Measurements from ENCODE around the gene NADSYN1. TPM values are rescaled to one million over a fixed set of nuclear protein-coding genes. Genes with fewer than 3 reads are reported as not detected.

NADSYN1 gene
- total and polyA plus RNA-seq, 2 experiments from 2014 or later = 42.0 to 50.4 TPM

DNA sequence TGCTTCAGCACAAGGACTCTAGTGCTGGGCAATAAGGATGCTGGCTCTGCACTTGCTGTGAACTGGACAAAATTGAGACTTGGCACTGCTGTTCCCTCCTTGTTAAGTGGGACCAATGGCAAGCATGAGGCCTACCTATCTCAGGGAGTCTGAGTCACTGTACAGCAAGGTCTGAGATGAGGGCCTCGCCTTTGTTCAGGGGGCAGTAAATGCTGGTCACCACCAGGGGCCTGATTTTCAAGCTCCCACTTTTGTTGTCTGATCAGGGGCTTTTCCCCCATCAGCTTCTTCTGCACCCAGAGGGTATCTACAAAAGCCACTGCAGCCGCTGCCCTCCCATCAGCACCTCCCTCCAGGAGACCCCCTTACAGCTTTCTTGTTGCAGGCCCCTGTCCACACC lies 27.6 kb upstream of the NADSYN1 start:
- H3K27ac ChIP-seq = no peak overlapping the region
- H2AFZ ChIP-seq = no peak overlapping the region
- no peak for DNase-seq
- H3K9ac ChIP-seq = no peak overlapping the region
- in situ Hi-C loops (cut with MboI) = no loop called here
- no peak overlapping the region for H3K4me2 ChIP-seq (ENCODE audit: unreplicated experiment)
- no peaks in the 10 kb centered on the region for H3K79me2 ChIP-seq (ENCODE audit: insufficient read depth)
- H3K4me1 ChIP-seq (ENCODE audit: insufficient read depth) = no peaks in the 10 kb centered on the region
- no peaks in the 10 kb centered on the region for H3K9me2 ChIP-seq (ENCODE audit: insufficient read depth)
- H3K36me3 ChIP-seq (ENCODE audit: low read depth) = no peaks in the 10 kb centered on the region
- 68 to 77% methylated on average over 2 of the region's 2 CpGs for WGBS, 2 experiments (ENCODE audit: low coverage in 1 of 2, low lambda C conversion rate in 2 of 2, missing lambda C conversion rate in 2 of 2)
- no peaks in the 10 kb centered on the region for H4K20me1 ChIP-seq (ENCODE audit: insufficient read depth)
- H3K4me3 ChIP-seq = no peak overlapping the region
- H3K27me3 ChIP-seq (replicated peaks; ENCODE audit: insufficient read depth) = peaks cover 15% of the 10 kb centered on the region; the same call in 1 of the 2 replicates
- H3F3A ChIP-seq (ENCODE audit: insufficient read depth) = no peaks in the 10 kb centered on the region
- no peaks in the 10 kb centered on the region for H3K9me3 ChIP-seq (ENCODE audit: low read depth)
- TF ChIP-seq EZH2 (IDR thresholded peaks at IDR 0.05; ENCODE audit: insufficient read depth, poor library complexity, severe bottlenecking) (no peak), EZH2phosphoT487 (IDR thresholded peaks at IDR 0.05; ENCODE audit: insufficient read depth, low read depth) (no peak)

DNA sequence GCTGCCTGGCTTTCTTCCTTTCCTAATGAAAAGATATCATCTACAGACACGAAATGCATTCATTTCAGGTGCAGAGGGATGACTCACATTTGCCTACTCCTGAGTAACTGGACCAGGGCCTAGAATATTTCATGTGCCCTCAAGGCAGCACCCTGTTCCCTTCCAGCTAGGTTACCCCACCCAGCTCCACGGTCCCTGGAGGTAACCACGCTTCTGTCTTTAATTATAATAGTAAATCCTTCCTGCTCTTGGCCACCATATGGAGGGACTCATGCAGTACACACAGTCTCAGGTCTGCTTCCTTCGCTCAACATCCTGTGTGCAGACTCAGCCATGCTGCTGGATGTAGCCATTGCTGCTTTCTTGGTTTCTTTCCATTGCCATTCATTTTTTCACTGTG lies 27.1 kb upstream of the NADSYN1 start:
- H3K9me3 ChIP-seq (ENCODE audit: low read depth) = no peaks in the 10 kb centered on the region
- H3K4me1 ChIP-seq (ENCODE audit: insufficient read depth) = no peaks in the 10 kb centered on the region
- in situ Hi-C loops (cut with MboI) = no loop called here
- H3F3A ChIP-seq (ENCODE audit: insufficient read depth) = no peaks in the 10 kb centered on the region
- H3K4me2 ChIP-seq (ENCODE audit: unreplicated experiment) = no peak overlapping the region
- DNase-seq = peak; percentile 14
- H3K27ac ChIP-seq = no peak overlapping the region
- no peak overlapping the region for H3K9ac ChIP-seq
- H3K79me2 ChIP-seq (ENCODE audit: insufficient read depth) = no peaks in the 10 kb centered on the region
- H3K36me3 ChIP-seq (ENCODE audit: low read depth) = no peaks in the 10 kb centered on the region
- WGBS, 2 experiments (ENCODE audit: low coverage in 1 of 2, low lambda C conversion rate in 2 of 2, missing lambda C conversion rate in 2 of 2) = 27 to 40% methylated on average over 4 of the region's 4 CpGs
- H2AFZ ChIP-seq = no peak overlapping the region
- peaks cover 13% of the 10 kb centered on the region; the same call in 1 of the 2 replicates for H3K27me3 ChIP-seq (replicated peaks; ENCODE audit: insufficient read depth)
- H3K4me3 ChIP-seq = no peak overlapping the region
- TF ChIP-seq EZH2phosphoT487 (IDR thresholded peaks at IDR 0.05; ENCODE audit: insufficient read depth, low read depth) = no peak
- TF ChIP-seq EZH2 (IDR thresholded peaks at IDR 0.05; ENCODE audit: insufficient read depth, poor library complexity, severe bottlenecking) = no peak
- no peaks in the 10 kb centered on the region for H4K20me1 ChIP-seq (ENCODE audit: insufficient read depth)
- no peaks in the 10 kb centered on the region for H3K9me2 ChIP-seq (ENCODE audit: insufficient read depth)

DNA sequence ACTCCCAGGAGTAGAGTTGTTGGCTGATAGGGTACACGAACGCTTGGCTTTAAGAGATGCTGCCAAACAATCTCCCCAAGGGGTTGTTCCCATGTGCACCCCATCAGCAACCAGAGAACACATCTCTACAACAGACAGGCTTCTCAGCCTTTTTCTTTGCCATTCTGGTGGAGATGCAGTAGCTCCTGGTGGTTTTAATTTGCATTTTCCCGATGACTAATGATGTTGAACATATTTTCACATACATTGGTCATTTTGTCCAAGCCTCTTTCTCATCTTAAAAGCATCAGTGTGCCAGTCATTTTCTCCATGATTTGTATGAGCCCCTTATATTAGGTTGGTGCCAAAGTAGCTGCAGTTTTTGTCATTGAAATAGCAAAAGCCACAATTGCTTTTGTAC lies 26.6 kb upstream of the NADSYN1 start:
- Histone ChIP-seq H4K20me1 (ENCODE audit: insufficient read depth) (no peaks in the 10 kb centered on the region), H3K4me2 (ENCODE audit: unreplicated experiment) (no peak overlapping the region), H3K27ac (no peak overlapping the region), H3K4me3 (no peak overlapping the region), H3K4me1 (ENCODE audit: insufficient read depth) (no peaks in the 10 kb centered on the region), H3F3A (ENCODE audit: insufficient read depth) (no peaks in the 10 kb centered on the region), H3K36me3 (ENCODE audit: low read depth) (no peaks in the 10 kb centered on the region), H3K9me3 (ENCODE audit: low read depth) (no peaks in the 10 kb centered on the region), H2AFZ (no peak overlapping the region), H3K9me2 (ENCODE audit: insufficient read depth) (no peaks in the 10 kb centered on the region), H3K79me2 (ENCODE audit: insufficient read depth) (no peaks in the 10 kb centered on the region), H3K9ac (no peak overlapping the region), H3K27me3 (replicated peaks; ENCODE audit: insufficient read depth) (peaks cover 12% of the 10 kb centered on the region; the same call in 1 of the 2 replicates)
- in situ Hi-C loops (cut with MboI) = no loop called here
- TF ChIP-seq EZH2 (IDR thresholded peaks at IDR 0.05; ENCODE audit: insufficient read depth, poor library complexity, severe bottlenecking) (no peak), EZH2phosphoT487 (IDR thresholded peaks at IDR 0.05; ENCODE audit: insufficient read depth, low read depth) (no peak)
- peak; percentile 48 for DNase-seq
- 10 to 13% methylated on average over 3 of the region's 3 CpGs for WGBS, 2 experiments (ENCODE audit: low coverage in 1 of 2, low lambda C conversion rate in 2 of 2, missing lambda C conversion rate in 2 of 2)

DNA sequence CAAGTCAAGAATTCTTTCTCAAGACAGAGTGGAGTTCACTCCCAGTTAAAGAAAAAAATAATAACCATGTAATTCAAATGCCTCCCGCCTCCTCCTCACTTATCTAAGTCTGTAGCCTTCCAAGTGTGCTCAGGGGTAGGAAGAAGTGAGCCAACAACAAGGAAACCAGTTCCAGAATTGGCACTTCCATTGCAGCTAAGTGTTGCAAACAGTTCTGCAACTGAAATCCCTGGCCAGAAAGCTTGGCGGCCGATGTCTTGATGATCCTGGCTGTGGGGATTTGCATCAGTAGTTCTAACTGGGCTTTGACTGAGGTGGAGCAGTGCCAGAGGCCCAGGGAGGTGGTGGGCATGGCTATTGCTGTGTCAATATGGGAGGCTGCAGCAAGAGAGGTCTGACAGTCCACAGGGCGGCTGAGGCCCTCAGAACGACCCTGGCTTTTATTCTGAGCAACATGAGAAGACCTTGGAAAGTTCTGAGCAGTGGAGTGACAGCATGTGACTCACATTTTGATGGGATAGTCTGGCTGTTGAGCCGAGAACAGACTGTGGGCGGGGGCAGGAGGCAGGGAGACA lies 24.1 kb upstream of the NADSYN1 start:
- H3K27ac ChIP-seq = no peak overlapping the region
- H3K9me3 ChIP-seq (ENCODE audit: low read depth) = no peaks in the 10 kb centered on the region
- no peak overlapping the region for H3K4me3 ChIP-seq
- H2AFZ ChIP-seq = no peak overlapping the region
- 6 to 9% methylated on average over 7 of the region's 7 CpGs for WGBS, 2 experiments (ENCODE audit: low coverage in 1 of 2, low lambda C conversion rate in 2 of 2, missing lambda C conversion rate in 2 of 2)
- H3K4me1 ChIP-seq (ENCODE audit: insufficient read depth) = 0 out of 2 replicates have a peak, but pooled peaks cover 4% of the 10 kb centered on the region
- no peak for DNase-seq
- in situ Hi-C loops (cut with MboI) = no loop called here
- H3K79me2 ChIP-seq (ENCODE audit: insufficient read depth) = no peaks in the 10 kb centered on the region
- no peaks in the 10 kb centered on the region for H3F3A ChIP-seq (ENCODE audit: insufficient read depth)
- TF ChIP-seq EZH2phosphoT487 (IDR thresholded peaks at IDR 0.05; ENCODE audit: insufficient read depth, low read depth) = no peak
- no peak for TF ChIP-seq EZH2 (IDR thresholded peaks at IDR 0.05; ENCODE audit: insufficient read depth, poor library complexity, severe bottlenecking)
- no peak overlapping the region for H3K4me2 ChIP-seq (ENCODE audit: unreplicated experiment)
- H3K9ac ChIP-seq = no peak overlapping the region
- no peaks in the 10 kb centered on the region for H3K36me3 ChIP-seq (ENCODE audit: low read depth)
- H4K20me1 ChIP-seq (ENCODE audit: insufficient read depth) = no peaks in the 10 kb centered on the region
- H3K9me2 ChIP-seq (ENCODE audit: insufficient read depth) = no peaks in the 10 kb centered on the region
- H3K27me3 ChIP-seq (replicated peaks; ENCODE audit: insufficient read depth) = peaks cover 12% of the 10 kb centered on the region; the same call in 1 of the 2 replicates
